HG03354 (cell line): ENCODE data around the gene CORO1A.

ENCODE experiments used
- ATAC-seq: cut with Tn5 transposase; IDR thresholded peaks from one replicate; pipeline ENCODE4 v1.9.1; 2021; ENCODE audit warnings: mild to moderate bottlenecking; ENCODE audit not compliant: unreplicated experiment, poor library complexity, severe bottlenecking

Gene CORO1A

GRCh38 chr16:30183233-30184095, at the start of gene CORO1A:
CORO1A (plus strand) TSS chr16:30183602; CDS start chr16:30185210, 1,608 bp downstream.
- ATAC-seq: peak; percentile 65

GRCh38 chr16:30136971-30137605, 46.3 kb upstream of the CORO1A start:
- no peak for ATAC-seq

DNA sequence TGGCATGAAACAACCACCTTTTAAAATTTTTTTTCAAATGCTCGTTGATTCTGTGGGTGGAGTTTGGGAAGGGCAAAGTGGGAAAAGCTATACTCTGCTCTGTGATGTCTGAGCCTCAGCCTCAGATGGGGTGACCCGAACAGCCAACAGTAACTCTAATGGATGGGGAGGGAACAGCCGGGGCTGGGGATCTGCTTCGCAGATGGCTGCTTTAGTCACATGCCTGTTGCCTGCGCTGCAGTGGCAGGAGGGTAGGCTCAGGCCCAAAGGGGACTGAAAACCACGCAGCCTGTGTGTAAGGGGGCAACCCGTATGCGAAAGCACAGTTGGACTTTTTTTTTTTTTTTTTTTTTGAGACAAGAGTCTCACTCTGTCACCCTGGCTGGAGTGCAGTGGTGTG, 45.5 kb upstream of the CORO1A start:
- ATAC-seq: no peak

DNA sequence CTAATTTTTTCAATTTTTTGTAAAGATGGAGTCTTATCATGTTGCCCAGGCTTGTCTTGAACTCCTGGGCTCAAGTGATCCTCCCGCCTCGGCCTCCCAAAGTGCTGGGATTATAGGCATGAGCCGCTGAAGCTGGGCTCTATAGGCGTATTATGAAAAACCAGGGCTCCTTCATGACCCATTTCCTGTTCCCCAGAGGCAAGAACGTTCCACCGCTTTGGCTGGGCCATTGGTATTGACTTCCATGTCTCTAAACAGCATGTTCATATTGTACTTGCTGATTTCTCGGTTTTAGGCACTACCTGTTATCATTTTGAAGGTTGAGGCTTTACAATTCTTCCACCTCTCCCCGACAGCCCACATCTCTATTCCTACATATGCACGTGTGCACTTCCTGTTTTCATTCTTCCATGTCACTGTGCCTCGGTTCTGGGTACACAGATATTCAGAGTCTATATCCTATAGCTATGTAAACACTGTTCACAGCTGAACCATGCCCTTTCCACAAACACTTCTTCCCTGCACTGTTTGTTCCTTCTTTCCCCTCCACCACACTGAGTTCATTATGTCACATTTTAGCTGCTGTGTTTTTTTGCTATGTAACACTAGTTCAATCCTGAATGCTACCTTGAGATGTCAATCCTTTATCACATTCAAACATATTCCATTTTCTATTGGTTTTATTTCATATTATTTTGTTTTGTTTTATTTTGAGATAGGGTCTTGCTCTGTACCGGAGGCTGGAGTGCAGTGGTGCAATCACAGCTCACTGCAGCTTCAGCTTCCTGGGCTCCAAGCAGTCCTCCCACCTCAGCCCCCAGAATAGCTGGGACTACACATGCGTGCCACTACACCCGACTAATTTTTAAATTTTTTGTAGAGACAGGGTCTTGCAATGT, 43.6 kb upstream of the CORO1A start:
- ATAC-seq: no peak

DNA sequence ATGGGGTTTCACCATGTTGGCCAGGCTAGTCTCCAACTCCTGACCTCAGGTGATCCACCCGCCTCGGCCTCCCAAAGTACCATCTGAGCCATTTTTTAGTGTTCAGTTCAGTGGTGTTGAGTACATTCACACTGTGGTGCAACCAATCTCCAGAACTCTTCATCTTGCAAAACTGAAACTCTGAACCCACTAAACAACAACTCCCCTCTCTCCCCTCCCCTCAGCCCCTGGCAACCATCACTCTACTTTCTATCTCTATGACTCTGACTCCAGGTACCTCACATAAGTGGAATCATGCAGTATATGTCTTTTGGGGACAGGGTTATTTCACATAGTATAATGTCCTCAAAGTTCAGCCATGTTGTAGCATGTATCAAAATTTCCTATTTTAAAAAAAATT, 41.7 kb upstream of the CORO1A start:
- ATAC-seq: no peak

DNA sequence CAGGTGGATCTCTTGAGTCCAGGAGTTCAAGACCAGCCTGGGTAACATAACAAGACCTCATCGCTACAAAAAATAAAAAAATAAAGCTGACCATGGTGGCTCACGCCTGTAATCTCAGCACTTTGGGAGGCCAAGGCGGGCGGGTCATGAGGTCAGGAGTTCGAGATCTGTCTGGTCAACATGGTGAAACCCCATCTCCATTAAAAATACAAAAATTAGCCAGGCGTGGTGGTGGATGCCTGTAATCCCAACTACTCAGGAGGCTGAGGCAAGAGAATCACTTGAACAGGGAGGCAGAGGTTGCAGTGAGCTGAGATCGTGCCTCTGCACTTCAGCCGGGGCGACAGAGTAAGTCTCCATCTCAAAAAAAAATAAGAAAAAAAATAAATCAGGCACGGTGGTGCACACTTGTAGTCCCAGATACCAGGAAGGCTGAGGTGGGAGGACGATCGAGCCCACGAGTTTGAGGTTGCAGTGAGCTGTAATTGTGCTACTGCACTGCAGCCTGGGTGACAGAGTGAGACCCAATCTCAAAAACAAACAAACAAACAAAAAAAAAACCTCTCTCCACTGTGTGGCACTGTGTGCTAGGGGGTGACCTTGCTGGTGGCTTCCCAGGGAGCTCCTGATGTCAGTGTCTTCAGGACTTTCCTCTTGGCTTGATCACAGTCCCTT, 40.6 kb upstream of the CORO1A start:
- no peak for ATAC-seq

DNA sequence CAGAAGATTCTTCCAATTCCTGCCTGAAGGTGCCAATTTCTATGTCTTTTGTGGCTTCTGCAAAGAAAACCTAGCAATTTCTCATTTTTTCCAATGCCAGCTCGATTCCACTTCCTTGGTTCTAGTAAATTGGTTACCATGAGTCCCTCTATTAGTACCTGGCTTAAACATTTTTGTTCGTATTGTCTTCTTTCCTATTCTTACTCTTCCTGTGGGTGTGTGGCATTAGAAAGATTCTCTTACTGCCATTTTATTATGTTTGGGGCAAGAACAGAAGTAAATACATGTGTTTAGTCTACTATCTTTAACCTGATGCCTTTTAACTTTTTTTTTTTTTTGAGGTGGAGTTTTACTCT, 40.1 kb upstream of the CORO1A start:
- ATAC-seq: no peak

DNA sequence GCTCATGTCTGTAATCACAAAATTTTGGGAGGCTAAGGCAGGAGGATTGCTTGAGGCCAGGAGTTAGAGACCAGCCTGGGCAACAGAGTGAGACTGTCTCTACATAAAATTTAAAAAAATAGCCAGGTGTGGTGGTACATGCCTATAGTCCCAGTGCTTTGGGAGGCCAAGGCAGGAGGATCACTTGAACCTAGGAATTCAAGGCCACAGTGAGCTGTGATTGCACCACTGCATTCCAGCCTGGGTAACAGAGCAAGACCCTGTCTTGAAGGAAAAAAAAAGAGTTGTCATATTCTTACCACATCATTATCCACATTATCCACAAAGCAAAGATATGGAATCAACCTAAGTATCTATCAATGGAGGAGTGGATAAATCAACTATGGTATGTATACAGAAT, 39.4 kb upstream of the CORO1A start:
- ATAC-seq: no peak

DNA sequence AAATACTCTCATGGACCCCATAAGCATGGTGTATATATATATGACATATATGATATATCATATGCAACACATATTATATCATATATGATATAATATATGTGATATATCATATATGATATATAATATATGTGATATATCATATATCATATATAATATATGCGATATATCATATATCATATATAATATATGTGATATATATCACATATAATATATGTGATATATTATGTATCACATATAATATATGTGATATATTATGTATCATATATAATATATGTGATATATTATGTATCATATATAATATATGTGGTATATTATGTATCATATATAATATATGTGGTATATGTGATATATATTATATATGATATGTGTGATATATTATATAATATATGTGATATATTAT, 38.5 kb upstream of the CORO1A start:
- no peak for ATAC-seq

- no peak for ATAC-seq
Measured at GRCh38 chr16:30145657-30146056, 37.7 kb upstream of the CORO1A start.

- ATAC-seq: no peak
Measured at GRCh38 chr16:30147843-30148510, 35.4 kb upstream of the CORO1A start.

DNA sequence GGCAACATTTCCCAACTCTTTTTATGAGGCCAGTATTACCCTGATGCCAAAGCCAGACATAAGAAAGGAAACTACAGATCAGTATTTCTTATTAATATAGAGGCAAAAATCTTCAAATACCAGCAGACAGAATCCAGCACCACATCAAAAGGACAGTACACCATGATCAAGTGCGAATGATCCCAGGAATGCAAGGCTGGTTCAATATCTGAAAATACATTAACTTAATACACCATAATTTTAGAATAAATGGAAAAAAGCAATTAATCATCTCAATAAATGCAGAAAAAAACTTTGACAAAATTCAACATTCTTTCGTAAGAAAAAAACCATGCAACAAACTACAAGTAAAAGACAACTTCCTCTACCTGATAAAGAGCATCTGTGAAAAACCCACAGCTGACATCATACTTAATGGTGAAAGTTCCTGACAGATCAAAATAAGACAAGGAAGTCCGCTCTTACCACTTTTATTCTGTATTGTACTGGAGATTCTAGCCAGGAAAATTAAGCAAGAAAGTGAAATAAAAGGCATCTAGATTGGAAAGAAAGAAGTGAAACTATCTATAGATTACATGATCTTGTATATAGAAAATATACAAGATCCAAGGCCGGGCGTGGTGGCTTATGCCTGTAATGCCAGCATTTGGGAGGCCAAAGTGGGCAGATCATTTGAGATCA, 34.0 kb upstream of the CORO1A start:
- ATAC-seq: no peak

DNA sequence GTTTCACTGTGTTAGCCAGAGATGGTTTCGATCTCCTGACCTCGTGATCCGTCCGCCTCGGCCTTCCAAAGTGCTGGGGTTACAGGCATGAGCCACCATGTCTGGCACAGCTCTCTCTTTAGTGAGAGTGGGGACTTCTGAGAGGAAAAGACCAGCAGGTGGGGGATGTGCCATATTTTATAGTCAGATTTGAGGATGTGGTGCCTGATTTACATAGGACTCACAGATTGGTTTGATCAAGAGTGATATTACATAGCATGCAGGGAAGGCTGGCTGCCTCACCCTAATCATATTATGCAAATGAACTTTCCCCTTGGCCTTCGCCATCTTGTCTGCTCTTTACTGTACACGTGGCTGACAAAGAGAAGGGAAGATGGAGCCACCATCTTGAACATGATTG, 32.3 kb upstream of the CORO1A start:
- no peak for ATAC-seq

DNA sequence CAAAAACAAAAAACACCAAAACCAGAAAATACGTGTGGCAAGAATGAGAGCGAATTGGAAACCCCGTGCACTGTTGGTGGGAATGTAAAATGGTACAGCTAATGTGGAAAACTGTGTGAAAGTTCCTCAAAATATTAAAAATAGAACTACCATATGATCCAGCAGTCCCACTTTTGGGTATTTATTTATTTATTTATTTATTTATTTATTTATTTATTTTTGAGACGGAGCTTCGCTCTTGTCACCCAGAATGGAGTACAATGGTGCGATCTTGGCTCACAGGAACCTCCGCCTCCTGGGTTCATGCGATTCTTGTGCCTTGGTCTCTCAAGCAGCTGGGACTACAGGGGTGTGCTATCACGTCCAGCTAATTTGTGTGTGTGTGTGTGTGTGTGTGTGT, 30.9 kb upstream of the CORO1A start:
- ATAC-seq: no peak

DNA sequence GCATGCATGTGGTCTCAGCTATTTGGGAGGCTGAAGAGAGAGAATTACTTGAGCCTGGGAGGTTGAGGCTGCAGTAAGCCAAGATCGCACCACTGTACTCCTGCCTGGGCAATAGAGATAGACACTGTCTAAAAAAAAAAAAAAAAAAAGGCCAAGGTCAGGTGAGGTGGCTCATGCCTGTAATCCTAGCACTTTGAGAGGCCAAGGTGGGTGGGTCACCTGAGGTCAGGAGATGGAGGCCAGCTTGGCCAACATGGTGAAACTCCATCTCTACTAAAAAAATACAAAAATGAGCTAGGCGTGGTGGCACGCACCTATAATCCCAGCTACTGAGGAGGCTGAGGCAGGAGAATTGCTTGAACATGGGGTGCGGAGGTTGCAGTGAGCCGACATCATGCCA, 28.2 kb upstream of the CORO1A start:
- ATAC-seq: no peak

DNA sequence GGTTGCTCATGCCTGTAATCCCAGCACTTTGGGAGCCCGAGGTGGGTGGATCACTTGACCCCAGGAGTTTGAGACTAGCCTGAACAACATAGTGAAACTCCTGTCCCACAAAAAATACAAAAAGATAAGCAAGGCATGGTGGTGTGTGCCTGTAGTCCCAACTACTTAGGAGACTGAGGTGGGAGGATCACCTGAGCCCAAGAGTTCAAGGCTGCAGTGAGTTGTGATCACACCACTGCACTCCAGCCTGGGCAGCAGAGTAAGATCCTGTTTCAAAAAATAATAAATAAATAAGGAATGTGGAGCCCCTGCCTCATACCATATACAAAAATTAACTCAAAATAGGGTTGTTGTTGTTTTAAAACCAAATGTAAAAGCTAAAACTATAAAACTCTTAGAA, 26.2 kb upstream of the CORO1A start:
- no peak for ATAC-seq

- no peak for ATAC-seq
Measured at GRCh38 chr16:30163538-30163937, 19.9 kb upstream of the CORO1A start.

GRCh38 chr16:30166202-30166902, 17.1 kb upstream of the CORO1A start:
- peak; percentile 54 for ATAC-seq
